Effector memory CD8-positive, alpha-beta T cell (primary cell): ENCODE data around the gene IQCK.
A peak's percentile ranks its signal among the peaks of the same experiment; 100 is the strongest.
"Not testable (repeated sequence)": the region's sequence is repeated elsewhere in the genome, so short reads cannot be mapped to it uniquely, and the experiment has no call there.

Experiments
- ATAC-seq: fragments of 150-1000 bp; cut with Tn5 transposase; replicated peaks from 2 replicates; pipeline ENCODE4 v1.10.0; 2021; ENCODE audit warnings: mild to moderate bottlenecking, moderate library complexity
- DNase-seq, 3 experiments: peaks; one replicate each; pipeline ENCODE4 v3.0.0; 2021
- H3K27ac Mint-ChIP-seq, 2 donors: one replicate each; pipeline ENCODE4 v1.8.0; 2022; ENCODE audit warnings: mild to moderate bottlenecking in 2 of 2, mixed read lengths in 2 of 2, moderate library complexity in 2 of 2
- H3K27me3 Mint-ChIP-seq, 2 donors: one replicate each; pipeline ENCODE4 v1.8.0; 2022; ENCODE audit warnings: mixed read lengths in 2 of 2
- H3K36me3 Mint-ChIP-seq: one replicate; pipeline ENCODE4 v1.8.0; 2022; ENCODE audit warnings: mild to moderate bottlenecking, moderate library complexity, mixed read lengths; ENCODE audit not compliant: insufficient read depth
- H3K4me1 Mint-ChIP-seq, 2 donors: one replicate each; pipeline ENCODE4 v1.8.0; 2022; ENCODE audit warnings: low read depth in 2 of 2, mixed read lengths in 2 of 2
- H3K4me3 Mint-ChIP-seq, 2 donors: one replicate each; pipeline ENCODE4 v1.8.0; 2022; ENCODE audit warnings: mild to moderate bottlenecking in 2 of 2, mixed read lengths in 2 of 2, moderate library complexity in 2 of 2
- H3K9me3 Mint-ChIP-seq, 2 donors: one replicate each; pipeline ENCODE4 v1.8.0; 2022; ENCODE audit warnings: mixed read lengths in 2 of 2

The IQCK gene

DNA sequence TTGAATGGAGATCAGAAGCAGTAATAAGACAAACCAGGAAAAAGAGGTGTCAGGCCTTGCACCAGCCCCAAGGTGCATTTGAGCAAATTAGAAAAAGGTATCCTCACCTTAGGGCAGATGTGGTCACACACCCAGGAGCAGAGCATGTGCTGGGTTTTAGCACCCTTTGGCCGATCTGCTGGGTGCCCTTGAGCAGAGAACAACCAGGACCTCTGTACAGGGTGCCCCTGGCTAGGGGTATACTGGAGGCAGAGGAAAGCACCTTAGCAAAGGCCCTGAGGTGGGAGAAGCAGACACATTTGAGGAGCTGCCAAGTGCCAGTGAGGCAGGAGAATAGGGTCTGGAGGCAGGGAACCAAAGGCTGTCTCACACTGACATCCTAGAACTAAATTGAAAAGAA, 67.0 kb downstream of the IQCK start:
- ATAC-seq: no peak

DNA sequence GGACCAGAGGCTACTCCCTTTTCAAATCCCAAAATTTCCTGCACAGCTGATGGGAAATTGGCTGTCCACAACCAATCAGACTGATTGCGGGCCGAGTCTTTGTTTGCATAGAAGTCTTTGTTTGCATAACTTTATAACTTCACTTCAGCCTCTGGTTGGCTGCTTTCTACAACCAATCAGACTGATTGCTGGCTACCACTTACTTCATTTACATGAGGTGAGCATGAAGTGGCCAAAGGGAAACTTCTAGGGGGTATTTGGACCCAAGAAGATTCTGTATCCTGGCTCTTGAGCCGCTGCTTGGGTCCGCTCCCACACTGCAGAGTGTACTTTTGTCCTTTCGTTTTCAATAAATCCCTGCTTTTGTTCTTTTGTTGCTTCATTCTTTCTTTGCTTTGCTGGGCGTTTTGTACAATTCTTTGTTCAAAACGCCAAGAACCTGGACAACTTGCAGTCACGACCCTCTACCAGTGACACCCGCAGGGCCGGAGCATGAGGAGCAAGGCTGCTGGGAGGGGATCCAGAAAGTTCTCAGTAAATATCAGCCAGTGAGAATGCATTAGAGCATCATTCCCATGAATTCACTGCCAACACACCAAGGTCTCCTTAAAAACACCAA, 67.5 kb downstream of the IQCK start:
- H3K27ac Mint-ChIP-seq: no peak overlapping the region
- H3K27me3 Mint-ChIP-seq: peaks cover 5 to 10% of the 10 kb centered on the region in 2 donors

More for the DNA sequence above, 67.0 kb downstream of the IQCK start:
- no peak overlapping the region for H3K27ac Mint-ChIP-seq
- DNase-seq: no peak
- H3K27me3 Mint-ChIP-seq: peaks cover 5 to 10% of the 10 kb centered on the region in 2 donors
- no peaks in the 10 kb centered on the region for H3K9me3 Mint-ChIP-seq
- H3K4me1 Mint-ChIP-seq: no peaks in the 10 kb centered on the region
- no peak overlapping the region for H3K4me3 Mint-ChIP-seq
- H3K36me3 Mint-ChIP-seq: no peaks in the 10 kb centered on the region

DNA sequence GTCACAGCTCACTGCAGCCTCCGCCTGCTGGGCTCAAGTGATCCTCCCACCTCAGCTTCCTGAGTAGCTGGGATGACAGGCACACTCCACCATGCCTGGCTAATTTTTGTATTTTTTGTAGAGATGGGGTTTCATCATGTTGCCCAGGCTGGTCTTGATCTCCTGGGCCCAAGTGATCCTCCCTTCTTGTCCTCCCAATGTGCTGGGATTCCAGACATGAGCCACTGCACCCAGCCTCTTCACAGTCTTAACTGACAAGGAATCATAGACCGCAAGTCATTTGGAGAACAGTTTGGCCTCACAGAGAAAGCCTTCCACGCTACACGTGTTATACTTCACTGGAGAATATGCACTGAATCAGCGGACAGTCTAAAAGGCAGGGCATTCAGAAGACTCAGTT, 83.3 kb downstream of the IQCK start:
- not testable (repeated sequence) for DNase-seq, H3K4me1 Mint-ChIP-seq, ATAC-seq, H3K27me3 Mint-ChIP-seq, H3K27ac Mint-ChIP-seq, H3K36me3 Mint-ChIP-seq, H3K4me3 Mint-ChIP-seq
- peaks cover 0 to 10% of the 10 kb centered on the region in 2 donors for H3K9me3 Mint-ChIP-seq

More for the DNA sequence above, 67.5 kb downstream of the IQCK start:
- H3K4me1 Mint-ChIP-seq: no peaks in the 10 kb centered on the region
- no peaks in the 10 kb centered on the region for H3K36me3 Mint-ChIP-seq
- no peaks in the 10 kb centered on the region for H3K9me3 Mint-ChIP-seq
- ATAC-seq (no peak), DNase-seq (no peak)
- no peak overlapping the region for H3K4me3 Mint-ChIP-seq

DNA sequence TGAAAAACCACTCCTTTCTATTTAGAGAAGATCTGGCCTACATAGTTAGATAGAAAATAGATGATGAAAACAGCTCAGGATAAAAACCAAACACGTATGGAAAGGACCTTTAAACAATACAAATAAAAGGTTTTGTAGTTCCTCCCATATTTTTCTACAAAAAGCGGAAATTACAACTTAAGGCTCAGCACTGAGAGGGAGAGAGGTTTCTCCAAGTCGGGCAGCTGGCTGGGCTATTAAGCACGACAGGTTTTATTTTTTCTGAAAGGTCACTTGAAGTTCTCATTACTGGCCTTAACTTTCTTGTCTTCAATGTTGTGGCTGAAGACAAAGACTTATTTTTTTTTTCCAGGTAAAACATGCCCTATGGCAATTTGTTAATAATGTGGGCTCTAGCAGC, 83.8 kb downstream of the IQCK start:
- H3K36me3 Mint-ChIP-seq, H3K27me3 Mint-ChIP-seq, H3K4me3 Mint-ChIP-seq, H3K4me1 Mint-ChIP-seq, H3K27ac Mint-ChIP-seq, DNase-seq, ATAC-seq: not testable (repeated sequence)
- H3K9me3 Mint-ChIP-seq: peaks cover 0 to 10% of the 10 kb centered on the region in 2 donors

DNA sequence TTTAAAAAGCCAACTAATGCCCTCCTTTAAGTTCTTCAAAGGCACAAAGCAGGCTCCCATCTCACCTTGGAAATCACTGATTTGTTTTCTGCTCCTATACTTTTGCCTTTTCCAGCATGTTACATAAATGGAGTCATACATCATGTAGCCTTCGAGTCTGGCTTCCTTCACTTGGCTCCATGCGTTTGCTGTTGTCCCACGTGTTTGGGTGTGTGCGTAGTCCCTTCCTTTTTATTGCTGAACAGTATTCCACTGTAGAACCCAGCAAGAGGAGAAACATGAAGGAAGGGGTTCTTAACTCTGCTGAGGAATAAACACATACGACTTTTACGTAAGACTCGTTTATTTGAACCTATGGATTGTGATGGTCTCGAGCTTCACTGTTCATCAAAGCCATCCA, 84.5 kb downstream of the IQCK start:
- Mint-ChIP-seq H3K4me1 (peaks cover 7 to 8% of the 10 kb centered on the region in 2 donors), H3K9me3 (peaks cover 0 to 10% of the 10 kb centered on the region in 2 donors), H3K36me3 (no peaks in the 10 kb centered on the region), H3K27me3 (no peaks in the 10 kb centered on the region), H3K27ac (no peak overlapping the region), H3K4me3 (no peak overlapping the region)
- ATAC-seq: no peak
- DNase-seq: no peak

DNA sequence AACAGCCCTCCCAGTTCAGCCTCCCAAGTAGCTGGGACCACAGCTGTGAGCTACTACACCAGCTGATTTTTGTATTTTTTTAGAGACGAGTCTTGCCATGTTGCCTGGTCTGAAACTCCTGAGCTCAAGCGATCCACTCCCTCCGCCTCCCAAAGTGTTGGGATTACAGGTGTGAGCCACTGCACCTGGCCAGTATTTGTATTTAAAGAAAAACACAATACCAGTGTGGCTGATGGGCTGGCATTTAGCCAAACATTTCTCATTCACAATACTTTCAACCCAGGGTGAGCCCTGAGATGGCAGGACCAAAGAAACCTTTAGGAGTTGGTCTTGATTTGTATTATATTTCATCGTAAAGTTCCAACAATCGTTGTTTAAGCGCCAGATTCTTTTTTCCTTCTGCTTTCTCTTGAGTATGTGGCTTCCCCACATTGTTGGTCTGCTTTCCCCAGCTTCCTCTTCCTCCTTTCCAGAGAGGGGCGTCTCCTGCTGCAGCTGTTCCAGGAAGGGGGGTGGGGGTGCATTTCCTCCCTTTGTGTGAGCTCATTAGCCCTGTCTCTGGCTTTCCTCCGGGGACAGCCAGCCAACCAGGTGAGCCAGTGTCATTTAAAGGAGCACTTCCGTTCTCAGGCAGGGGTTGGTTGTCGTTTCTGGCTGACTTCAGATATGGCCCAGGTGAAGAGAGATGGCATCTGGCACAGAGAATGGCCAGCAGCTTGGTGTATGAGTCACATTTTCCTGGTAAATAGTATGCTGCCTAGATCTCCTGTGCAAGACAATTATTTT, 86.7 kb downstream of the IQCK start:
- no peaks in the 10 kb centered on the region for H3K27me3 Mint-ChIP-seq
- no peaks in the 10 kb centered on the region for H3K36me3 Mint-ChIP-seq
- peaks cover 0 to 10% of the 10 kb centered on the region in 2 donors for H3K9me3 Mint-ChIP-seq
- peak overlapping the region; percentile 60 to 67 for H3K4me3 Mint-ChIP-seq
- H3K4me1 Mint-ChIP-seq: peaks cover 7 to 8% of the 10 kb centered on the region in 2 donors
- DNase-seq: no peak
- ATAC-seq: peak; percentile 27
- H3K27ac Mint-ChIP-seq: peak overlapping the region; percentile 19 to 83

DNA sequence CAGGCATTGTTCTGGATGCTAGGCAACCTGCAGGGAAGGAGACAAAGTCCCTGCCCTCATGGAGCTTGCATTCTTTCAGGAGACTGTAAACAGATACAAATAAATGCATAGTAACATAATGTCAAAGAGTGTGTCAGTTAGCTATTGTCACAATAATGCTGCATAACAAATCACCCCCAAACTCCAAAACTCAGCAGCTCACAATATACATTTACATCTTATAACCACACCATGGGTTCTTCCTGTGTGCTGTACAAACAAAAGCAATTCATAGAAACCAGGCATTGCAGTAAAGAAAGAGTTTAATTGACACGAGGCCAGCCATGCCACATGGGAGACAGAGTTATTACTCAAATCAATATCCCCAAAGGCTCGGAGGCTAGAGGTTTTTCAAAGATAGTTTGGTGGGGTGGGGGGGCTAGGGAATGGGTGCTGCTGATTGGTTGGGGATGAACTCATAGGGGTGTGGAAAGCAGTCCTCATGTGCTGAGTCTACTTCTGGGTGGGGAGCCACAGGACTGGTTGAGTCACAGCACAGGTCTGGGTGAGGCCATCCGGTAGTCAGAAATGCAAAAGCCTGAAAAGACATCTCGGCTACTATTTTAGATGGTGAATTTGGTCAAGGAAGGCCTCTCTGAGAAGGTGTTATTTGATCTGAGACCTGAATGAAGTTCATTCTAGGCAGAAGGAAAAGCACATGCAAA, 87.5 kb downstream of the IQCK start:
- ATAC-seq: no peak
- Mint-ChIP-seq H3K36me3 (no peaks in the 10 kb centered on the region), H3K9me3 (peaks cover 0 to 10% of the 10 kb centered on the region in 2 donors), H3K4me3 (peak overlapping the region in 1 of 2 donors; percentile 67), H3K27ac (peak overlapping the region; percentile 19 to 83), H3K4me1 (peaks cover 7 to 8% of the 10 kb centered on the region in 2 donors), H3K27me3 (no peaks in the 10 kb centered on the region)
- DNase-seq: no peak

DNA sequence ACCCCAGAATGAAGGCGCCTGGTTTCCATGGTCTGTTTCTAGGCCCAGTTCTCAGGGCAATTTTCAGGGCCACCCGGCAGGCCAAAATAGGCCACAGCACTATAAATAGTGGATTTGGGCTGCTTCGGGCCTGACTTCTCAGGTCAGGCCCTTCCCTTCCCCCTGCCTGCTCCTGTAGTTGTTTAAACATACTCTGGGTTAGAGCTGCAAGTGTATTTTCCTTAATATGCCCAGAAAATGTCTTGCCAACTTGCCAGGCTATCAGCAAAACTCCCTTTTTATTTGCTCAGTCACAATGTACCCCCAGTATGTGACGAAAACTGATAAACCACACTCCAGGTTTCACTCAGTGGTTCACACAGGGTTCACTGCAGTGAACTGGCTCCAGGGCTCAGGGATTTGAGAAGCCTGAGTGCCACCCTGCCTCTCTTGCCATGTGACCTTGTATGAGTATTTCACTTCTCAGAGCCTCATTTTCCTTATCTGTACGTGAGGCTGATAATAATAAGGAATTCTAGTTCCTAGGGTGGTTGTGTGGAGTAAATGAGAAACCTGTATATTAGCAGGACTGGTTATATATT, 90.1 kb downstream of the IQCK start:
- Mint-ChIP-seq H3K27me3 (peaks cover 0 to 4% of the 10 kb centered on the region in 2 donors), H3K9me3 (peaks cover 4 to 16% of the 10 kb centered on the region in 2 donors), H3K4me3 (no peak overlapping the region), H3K27ac (no peak overlapping the region), H3K4me1 (peaks cover 7 to 8% of the 10 kb centered on the region in 2 donors), H3K36me3 (no peaks in the 10 kb centered on the region)
- DNase-seq: no peak
- ATAC-seq: no peak

DNA sequence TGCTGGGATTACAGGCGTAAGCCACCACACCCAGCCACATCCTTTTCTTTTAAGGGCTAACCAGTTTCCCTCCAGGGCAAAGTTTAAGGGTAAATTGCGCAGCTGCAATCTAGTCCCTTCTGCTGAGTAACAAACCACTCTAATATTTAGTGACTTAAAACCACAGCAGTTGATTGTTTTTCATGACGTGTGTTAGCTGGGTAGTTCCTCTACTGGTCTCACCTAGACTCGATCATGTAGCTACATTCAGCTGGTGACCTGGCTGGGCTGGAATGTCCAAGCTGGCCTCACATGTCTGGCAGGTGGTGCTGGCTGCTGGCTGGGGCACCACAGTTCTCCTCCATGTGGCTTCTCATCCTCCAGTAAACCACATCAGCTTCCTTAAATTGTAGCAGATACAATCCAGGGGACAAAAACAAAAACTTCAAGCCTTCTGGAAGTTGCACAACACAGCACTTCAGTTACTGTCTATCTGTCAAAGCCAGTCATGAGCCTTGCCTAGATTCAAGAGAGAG, 91.1 kb downstream of the IQCK start:
- H3K27me3 Mint-ChIP-seq: peaks cover 0 to 10% of the 10 kb centered on the region in 2 donors
- no peak for DNase-seq

DNA sequence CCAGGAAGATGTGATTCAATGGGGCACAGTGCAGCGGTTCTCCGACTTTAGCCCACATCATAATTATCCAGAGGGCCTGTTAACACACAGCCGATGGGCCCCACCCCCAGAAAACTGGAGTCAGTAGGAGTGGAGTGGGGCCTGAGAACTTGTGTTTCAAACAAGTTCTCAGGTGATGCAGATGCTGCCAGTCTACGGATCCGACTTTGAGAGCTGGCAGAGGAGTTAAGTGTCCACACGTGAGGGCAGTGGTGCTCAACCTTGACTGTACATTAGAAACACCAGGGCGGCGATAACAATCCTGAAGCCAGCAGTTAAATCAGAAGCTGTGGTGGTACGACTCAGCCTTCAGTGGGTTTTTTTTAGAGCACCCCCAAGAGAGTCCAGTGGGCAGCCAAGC, 91.6 kb downstream of the IQCK start:
- Mint-ChIP-seq H3K36me3 (no peaks in the 10 kb centered on the region), H3K4me1 (peaks cover 6 to 7% of the 10 kb centered on the region in 2 donors), H3K9me3 (peaks cover 4 to 20% of the 10 kb centered on the region in 2 donors)

More for the DNA sequence above, 91.1 kb downstream of the IQCK start:
- H3K4me3 Mint-ChIP-seq: no peak overlapping the region
- H3K9me3 Mint-ChIP-seq: peaks cover 4 to 20% of the 10 kb centered on the region in 2 donors
- no peak overlapping the region for H3K27ac Mint-ChIP-seq
- H3K36me3 Mint-ChIP-seq: no peaks in the 10 kb centered on the region
- ATAC-seq: no peak
- H3K4me1 Mint-ChIP-seq: peaks cover 7 to 8% of the 10 kb centered on the region in 2 donors

DNA sequence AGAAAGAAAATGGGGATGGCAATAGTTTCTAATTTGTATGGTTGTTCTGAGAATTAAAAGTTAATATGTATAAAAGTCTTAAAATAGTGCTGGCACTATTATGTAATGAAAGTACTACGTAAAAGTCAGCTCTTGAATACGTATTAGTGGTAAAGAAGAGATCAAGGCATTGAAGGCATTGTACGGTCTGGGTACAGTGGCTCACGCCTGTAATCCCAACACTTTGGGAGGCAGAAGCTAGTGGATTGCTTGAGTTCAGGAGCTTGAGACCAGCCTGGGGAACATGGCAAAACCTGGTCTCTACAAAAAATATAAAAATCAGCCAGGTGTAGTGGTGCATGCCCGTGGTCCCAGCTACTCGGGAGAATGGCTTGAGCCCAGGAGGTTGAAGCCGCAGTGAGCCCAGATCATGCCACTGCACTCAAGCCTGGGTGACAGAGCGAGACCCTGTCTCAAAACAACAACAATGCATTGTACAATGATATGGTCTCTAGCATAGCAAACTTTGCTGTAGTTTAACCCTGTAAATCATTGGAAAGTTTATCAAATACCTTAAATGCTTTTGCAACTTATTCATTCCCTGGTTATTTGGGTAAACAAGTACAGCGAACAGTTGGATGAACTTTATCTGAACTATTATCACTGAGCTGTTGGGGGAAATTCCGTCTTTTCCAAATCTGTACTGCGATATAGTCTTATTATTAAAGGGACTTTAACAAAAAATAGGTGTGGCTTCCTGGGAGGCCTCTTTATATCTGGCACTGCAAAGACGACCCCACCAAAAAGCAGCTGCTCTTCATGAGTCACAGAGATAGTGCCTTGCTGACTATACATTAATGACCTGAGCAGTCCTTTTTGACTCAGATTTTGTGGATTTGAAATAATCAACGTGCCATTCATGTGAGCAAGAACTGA, 93.0 kb downstream of the IQCK start:
- no peak for ATAC-seq
- no peak for DNase-seq
- Mint-ChIP-seq H3K36me3 (no peaks in the 10 kb centered on the region), H3K4me3 (no peak overlapping the region), H3K27me3 (peaks cover 0 to 13% of the 10 kb centered on the region in 2 donors), H3K9me3 (peaks cover 4 to 12% of the 10 kb centered on the region in 2 donors), H3K4me1 (no peaks in the 10 kb centered on the region), H3K27ac (no peak overlapping the region)

More for the DNA sequence above, 91.6 kb downstream of the IQCK start:
- no peak overlapping the region for H3K27ac Mint-ChIP-seq
- no peak for ATAC-seq
- H3K4me3 Mint-ChIP-seq: no peak overlapping the region
- no peak for DNase-seq
- H3K27me3 Mint-ChIP-seq: peaks cover 0 to 10% of the 10 kb centered on the region in 2 donors

DNA sequence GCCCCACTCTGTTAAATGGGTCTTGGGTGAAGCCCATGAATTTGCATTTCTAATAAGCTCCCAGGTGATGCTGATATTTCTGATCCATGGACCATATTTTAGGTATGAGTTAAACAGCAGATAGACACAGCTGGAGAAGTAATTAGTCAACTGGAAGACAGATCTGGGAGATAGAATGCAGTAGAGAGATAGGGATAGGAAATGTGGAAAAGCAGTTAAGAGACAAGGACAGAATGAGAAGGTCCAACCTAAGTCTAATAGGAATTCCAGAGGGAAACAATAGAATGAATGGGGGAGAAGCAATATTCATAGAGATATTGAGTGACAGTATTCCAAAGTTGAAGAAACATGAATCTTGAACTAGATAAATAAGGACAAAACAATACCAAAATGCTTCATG, 94.9 kb downstream of the IQCK start:
- Mint-ChIP-seq H3K4me3 (no peak overlapping the region), H3K4me1 (no peaks in the 10 kb centered on the region), H3K27ac (no peak overlapping the region), H3K9me3 (peaks cover 4 to 10% of the 10 kb centered on the region in 2 donors), H3K36me3 (no peaks in the 10 kb centered on the region), H3K27me3 (peaks cover 0 to 24% of the 10 kb centered on the region in 2 donors)
- DNase-seq: no peak
- ATAC-seq: no peak
